GM21447 (cell line): ENCODE results near the gene NDST1.

Experiments
- ATAC-seq: cut with Tn5 transposase; IDR thresholded peaks from one replicate; pipeline ENCODE4 v1.9.1; 2021; ENCODE audit not compliant: unreplicated experiment

Gene NDST1

DNA sequence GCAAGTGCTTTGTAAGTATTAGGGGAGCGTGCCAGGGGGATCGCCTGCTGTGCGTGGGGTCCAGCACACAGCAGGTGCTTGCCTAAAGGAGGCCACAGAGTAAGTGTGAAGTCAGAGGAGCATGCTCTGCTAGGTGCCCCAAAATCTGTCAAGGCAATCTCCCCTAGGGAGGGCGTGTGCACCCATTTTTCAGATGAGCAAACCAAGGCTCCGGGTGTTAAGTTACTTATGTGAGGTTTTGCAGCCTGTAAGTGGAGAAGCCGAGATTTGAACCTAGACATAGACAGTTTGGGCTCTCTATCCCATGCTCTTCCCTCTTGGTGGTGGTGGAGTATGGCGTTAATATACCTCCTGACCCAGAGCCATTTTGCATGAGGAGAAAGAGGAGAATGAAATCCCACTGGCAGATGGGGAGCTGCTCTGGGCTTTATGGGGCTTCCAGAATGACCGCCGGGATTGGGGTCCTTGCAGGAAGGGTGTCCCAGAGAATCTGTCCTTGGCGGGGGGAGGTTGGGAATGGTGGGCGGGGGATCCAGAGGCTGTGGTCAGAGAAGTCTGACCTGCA is 14.1 kb downstream of the NDST1 start:
- ATAC-seq: no peak

- ATAC-seq: no peak
Observed at GRCh38 chr5:150522504-150523414, 14.8 kb downstream of the NDST1 start.

- no peak for ATAC-seq
Observed at GRCh38 chr5:150523472-150524350, 15.8 kb downstream of the NDST1 start.

DNA sequence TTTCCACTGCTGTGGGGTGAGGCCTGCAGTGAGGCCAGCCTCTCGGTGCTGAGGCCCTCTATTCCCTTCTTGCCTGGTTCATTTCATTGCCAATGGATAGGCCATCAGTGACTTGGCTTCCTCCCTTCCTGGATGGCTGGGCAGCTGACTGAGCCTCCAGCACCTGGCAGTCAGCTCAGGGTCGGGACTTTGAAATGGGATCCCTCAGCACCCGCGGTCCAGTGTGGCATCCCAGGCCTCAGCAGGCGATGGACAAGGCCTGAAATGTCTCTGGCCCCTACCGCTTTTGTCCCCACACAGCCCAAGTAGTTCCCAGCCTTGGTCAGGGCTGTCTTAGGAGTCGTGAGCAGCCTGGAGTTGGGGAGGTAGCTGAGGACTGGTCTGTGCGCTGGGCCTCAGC is 17.2 kb downstream of the NDST1 start:
- ATAC-seq: no peak

- no peak for ATAC-seq
Observed at GRCh38 chr5:150525781-150526180, 17.9 kb downstream of the NDST1 start.

DNA sequence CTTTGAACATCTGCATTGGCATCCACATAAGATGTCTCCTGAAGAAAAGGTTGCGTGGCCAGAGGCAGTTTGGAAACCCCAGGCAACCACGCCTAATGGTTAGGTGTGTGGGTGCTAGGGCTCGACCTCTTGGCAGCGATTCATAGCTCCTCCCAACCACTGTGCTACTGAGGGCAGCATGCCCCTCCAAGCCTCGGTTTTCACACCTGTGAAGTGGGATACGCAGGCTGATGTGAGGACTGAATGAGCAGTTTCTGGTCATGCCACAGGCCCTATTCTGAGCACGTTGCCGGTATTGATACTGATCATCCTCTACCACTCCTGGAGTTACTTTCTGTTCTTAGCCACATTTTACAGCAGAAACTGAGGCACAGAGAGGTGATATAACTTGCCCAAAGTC is 19.1 kb downstream of the NDST1 start:
- no peak for ATAC-seq

DNA sequence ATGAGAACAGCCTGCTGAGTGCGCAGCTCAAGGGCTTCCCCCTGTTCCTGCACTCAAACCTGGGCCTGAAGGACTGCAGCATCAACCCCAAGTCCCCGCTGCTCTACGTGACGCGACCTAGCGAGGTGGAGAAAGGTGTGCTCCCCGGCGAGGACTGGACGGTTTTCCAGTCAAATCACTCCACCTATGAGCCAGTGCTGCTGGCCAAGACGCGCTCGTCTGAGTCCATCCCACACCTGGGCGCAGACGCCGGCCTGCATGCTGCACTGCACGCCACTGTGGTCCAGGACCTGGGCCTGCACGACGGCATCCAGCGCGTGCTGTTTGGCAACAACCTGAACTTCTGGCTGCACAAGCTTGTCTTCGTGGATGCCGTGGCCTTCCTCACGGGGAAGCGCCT is 19.9 kb downstream of the NDST1 start:
- no peak for ATAC-seq

DNA sequence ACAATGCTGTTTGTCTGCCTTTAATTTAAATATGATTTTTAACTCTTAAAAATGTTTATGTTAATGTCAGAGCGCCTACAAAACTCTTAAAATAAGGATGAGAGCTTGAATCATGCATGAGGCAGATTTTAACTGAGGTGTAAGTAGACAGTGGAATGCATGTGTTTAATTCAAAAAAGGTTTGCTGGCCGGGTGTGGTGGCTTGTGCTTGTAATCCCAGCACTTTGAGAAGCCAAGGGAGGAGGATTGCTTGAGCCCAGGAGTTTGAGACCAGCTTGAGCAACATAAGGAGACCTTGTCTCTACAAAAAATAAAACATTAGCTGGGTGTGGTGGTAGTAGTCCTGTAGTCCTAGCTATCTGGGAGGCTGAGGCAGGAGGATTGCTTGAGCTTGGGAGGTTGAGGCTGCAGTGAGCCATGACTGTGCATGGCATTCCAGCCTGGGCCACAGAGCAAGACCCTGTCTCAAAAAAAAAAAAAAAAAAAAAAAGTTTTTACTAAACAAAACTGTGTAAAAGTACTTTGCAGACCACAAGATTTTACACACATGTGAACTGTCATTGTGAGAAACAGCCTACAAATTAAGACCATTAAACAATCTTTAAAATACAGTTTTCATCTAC is 21.1 kb downstream of the NDST1 start:
- no peak for ATAC-seq

DNA sequence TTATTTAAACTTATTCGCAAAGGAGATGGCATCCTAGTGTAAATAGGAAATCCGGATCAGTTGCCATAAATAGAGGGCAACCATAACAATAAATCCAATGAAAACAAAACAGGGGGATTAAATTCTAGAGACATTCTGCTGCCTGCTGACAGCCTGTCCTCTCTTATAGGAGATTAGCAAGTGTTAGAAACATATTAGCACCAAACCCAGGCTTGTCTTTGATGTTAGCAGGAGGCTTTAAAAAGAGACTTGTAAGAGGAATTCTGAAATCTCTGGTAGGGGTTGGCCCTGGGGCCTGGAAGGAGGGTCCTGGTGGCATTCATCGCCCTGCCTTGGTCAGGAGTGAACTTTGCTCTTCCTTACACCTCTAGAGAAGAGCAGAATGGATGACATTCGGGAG is 21.6 kb downstream of the NDST1 start:
- ATAC-seq: no peak

DNA sequence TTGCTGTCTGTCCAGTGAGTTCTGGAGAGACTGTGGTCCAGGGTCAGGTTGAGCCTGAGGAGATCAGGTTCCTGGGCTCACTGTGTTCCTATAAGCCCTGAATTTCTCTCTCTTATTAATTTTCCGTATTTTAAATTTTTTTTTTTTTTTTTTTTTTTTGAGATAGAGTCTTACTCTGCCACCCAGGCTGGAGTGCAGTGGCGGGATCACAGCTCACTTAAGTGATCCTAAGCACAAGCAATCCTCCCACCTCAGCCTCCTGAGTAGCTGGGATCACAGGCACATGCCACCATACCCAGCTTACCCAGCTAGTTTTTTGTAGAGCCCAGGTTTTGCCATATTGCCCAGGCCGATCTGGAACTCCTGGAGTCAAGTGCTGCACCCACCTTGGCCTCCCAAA is 22.5 kb downstream of the NDST1 start:
- no peak for ATAC-seq

GRCh38 chr5:150530951-150531588 is 23.1 kb downstream of the NDST1 start:
- ATAC-seq: no peak

DNA sequence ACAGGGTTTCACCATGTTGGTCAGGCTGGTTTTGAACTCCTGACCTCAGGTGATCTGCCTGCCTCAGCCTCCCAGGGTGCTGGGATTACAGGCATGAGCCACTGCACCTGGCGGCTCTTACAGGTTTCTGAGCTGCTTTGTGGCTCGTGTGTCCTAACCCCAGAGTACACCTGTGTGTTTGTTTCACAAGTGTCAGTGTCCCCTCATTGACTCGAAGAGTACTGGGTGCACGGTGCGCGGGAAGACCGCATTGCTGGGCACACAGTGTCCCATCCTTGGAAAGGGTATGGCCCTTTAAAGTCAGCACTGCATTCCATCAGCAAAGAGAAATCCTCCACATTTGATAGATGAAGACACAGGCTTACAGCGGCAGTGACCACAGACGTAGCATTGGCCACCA is 23.8 kb downstream of the NDST1 start:
- ATAC-seq: no peak

DNA sequence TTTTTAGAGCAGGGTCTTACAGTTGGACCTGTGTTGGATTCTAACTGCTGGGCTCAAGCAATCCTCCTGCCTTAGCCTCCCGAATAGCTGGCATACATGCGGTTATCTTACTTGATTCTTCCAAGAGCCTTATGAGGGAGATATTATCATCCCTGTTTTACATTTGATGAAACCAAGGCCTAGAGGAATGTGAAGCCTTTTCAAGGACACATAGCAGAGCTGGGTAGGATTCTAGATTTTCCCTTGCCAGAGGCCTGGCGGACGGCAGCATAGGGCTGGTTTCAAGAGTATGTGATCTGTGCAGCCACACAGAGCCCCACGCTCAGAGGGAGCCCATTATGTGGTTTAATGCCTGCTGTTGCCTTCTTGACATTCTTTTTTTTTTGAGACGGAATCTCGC is 24.2 kb downstream of the NDST1 start:
- no peak for ATAC-seq

DNA sequence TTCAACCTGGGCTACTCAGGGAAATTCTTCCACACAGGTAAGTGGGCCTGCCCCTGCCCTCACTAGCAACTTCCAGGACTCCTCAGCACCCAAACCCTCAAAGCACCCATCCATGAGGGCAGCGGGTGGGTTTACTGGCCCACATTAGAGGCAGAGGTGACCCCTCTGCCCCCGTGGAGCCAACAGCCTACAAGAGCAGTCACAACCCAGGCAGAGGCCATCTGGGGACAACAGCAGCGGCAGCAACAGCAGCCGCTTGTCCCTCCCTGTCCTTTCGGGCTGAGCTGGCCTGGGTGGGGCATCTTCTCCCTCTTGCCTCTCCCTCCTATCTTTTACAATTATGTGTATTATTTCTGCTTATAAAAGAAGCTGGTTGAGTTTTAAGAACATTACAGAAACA is 25.1 kb downstream of the NDST1 start:
- ATAC-seq: no peak

- ATAC-seq: no peak
Observed at GRCh38 chr5:150534811-150535210, 26.9 kb downstream of the NDST1 start.

GRCh38 chr5:150535611-150536010 is 27.7 kb downstream of the NDST1 start:
- ATAC-seq: no peak

DNA sequence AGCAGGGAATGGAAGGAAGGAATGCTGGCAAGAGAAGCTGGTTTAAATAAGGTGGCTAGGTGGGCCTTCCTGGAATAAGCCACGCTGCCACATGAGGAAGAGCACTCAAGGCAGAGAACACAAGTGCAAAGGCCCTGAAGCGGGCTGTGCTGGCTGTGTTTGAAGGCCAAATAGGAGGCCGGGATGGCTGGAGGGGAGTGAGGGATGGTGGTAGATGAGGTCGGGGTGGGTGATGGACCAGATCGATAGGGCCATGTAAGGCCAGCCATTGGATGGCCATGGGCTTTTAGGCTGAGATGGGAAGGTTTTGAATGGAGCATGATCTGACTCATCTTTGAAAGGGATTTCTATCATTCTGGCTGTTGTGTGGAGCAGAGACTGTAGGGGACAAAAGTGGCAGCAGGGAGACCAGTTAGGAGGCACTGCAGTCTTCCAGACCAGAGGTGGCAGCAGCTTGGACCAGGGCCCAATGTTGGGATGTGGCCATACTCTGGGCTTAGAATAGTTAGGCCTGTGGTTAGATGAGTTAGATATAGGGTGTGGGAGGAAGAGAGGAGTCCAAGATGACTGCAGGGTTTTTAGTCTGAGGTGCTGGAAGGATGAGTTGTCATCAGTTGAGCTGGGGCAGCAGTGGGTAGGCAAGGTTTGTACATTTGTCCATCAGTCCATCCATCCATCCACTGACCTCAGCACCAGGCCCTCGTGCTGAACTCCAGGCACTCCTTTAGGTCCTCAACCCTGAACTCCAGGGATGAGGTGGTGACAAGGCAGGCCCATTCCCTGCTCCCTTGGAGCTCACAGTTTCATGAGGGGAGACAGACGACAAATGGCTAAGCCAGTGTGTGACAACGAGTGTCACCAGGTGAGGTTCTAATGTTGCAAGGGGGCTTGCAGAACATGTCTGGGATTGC is 30.3 kb downstream of the NDST1 start:
- no peak for ATAC-seq

- no peak for ATAC-seq
Observed at GRCh38 chr5:150539206-150539605, 31.3 kb downstream of the NDST1 start.

GRCh38 chr5:150540042-150540441 is 32.1 kb downstream of the NDST1 start:
- no peak for ATAC-seq
